Fibroblast of pulmonary artery (primary cell): ENCODE results near the gene NISCH.
A peak's percentile ranks its signal among the peaks of the same experiment; 100 is the strongest.

Experiments
- DNase-seq: peaks from one replicate; pipeline ENCODE4 v3.0.0-alpha.2; 2010; ENCODE audit warnings: low read depth
- H3K4me3 ChIP-seq: replicated peaks from 2 replicates; pipeline ENCODE4 v1.5.1; 2011; ENCODE audit warnings: low read depth, mild to moderate bottlenecking, control low read depth, low read length, moderate library complexity
- TF ChIP-seq, protein P1 (sequence below): IDR thresholded peaks from 2 replicates; pipeline ENCODE4 v1.5.1; 2011; ENCODE audit warnings: mild to moderate bottlenecking, control low read depth, low read length, inconsistent platforms; ENCODE audit errors: missing control alignments

The NISCH gene

DNA sequence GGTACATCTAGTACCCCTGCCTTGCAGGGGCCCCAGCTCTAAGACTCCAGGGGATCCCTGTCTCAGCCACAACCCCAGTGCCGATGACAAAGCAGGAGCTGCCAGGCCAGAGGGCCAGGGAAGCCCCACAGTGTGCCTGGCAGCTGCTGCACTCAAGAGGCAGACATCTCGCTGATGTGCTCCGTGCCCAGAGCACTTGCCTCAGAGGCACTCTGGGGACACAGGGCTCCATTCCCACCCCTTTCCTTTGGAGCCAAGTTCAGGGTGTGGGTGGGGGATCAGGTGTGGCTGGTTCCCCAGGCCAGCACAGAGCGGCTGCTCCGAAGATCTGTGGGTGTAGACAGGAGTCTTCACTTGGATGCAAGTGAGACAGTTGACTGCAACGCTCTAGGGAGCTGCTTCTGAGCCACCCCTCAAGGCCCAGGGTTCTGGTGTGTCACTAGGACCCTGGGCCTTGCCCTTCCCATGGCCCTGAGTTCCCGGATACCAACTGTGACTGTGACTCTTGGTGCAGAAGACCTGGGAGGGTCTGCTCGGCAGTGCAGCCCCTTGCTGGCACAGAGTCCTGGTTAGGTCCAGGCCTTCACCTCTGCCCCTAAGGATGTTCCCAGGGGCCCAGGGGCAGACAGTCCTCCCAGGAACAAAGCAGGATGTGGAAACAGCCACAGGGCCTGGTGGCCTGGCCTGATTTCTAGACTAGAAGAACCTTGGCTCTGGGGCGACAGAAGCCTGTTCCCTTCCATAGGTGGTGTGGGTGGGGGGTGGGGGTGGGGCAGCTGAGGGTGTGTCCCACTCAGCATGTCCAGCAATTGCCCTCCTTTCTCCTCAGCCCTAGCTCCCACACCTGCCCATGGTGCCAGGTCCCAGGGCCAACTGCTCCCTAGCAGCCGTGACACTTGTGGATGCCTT is 75.8 kb downstream of the NISCH start:
- no peak for DNase-seq
- TF ChIP-seq, protein P1, sequence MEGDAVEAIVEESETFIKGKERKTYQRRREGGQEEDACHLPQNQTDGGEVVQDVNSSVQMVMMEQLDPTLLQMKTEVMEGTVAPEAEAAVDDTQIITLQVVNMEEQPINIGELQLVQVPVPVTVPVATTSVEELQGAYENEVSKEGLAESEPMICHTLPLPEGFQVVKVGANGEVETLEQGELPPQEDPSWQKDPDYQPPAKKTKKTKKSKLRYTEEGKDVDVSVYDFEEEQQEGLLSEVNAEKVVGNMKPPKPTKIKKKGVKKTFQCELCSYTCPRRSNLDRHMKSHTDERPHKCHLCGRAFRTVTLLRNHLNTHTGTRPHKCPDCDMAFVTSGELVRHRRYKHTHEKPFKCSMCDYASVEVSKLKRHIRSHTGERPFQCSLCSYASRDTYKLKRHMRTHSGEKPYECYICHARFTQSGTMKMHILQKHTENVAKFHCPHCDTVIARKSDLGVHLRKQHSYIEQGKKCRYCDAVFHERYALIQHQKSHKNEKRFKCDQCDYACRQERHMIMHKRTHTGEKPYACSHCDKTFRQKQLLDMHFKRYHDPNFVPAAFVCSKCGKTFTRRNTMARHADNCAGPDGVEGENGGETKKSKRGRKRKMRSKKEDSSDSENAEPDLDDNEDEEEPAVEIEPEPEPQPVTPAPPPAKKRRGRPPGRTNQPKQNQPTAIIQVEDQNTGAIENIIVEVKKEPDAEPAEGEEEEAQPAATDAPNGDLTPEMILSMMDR: no peak
- H3K4me3 ChIP-seq: no peak overlapping the region

DNA sequence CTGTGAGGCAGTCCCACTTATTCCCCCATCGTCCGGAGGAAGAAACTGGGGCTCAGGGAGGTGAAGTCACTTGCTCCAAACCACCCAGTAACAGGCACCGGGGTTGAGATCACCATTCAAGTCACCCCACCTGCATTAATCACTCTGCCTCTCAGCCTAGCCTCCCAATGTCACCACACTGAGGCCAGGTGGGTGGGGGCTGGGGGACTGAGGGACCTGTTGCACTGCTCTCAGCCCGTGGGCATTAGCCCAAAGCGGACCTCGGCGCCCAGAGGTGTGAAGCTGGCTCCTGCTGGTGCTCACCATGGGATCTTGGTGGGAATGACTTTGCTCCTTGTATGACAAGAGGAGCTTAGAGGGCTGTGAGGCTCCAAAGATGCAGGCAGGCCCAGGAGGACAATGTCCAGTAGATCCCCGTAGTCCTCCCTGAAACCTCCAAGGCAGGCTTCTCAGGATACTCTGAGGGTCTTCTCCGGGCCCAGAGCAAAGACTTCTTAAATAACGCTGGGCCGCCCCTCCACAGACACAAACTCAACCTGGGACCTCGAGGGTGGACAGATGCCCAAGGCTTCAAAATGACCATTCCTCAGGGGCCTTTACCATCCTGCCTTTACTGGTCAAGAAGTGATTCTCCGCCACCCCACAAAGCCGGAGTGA is 76.6 kb downstream of the NISCH start:
- peak overlapping the region; percentile 73 for H3K4me3 ChIP-seq
- TF ChIP-seq, protein P1: no peak
- DNase-seq: no peak

DNA sequence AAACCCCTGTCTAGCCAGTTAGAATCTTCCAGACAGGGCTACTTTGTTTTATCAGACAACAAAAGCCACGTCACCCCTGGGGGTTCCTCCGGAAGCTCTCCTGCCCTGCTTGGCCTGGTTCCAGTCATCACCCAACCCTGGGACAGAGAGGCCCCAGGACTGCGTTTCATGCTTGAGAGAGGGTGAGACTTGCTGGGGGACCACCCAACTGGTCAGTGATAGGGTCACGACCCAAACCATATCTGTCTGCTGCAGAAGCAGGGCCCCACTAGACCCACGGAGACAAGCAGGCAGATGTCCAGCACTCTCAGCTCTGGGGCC is 77.1 kb downstream of the NISCH start:
- peak overlapping the region; percentile 73 for H3K4me3 ChIP-seq
- DNase-seq: peak; percentile 76
- TF ChIP-seq, protein P1: no peak

DNA sequence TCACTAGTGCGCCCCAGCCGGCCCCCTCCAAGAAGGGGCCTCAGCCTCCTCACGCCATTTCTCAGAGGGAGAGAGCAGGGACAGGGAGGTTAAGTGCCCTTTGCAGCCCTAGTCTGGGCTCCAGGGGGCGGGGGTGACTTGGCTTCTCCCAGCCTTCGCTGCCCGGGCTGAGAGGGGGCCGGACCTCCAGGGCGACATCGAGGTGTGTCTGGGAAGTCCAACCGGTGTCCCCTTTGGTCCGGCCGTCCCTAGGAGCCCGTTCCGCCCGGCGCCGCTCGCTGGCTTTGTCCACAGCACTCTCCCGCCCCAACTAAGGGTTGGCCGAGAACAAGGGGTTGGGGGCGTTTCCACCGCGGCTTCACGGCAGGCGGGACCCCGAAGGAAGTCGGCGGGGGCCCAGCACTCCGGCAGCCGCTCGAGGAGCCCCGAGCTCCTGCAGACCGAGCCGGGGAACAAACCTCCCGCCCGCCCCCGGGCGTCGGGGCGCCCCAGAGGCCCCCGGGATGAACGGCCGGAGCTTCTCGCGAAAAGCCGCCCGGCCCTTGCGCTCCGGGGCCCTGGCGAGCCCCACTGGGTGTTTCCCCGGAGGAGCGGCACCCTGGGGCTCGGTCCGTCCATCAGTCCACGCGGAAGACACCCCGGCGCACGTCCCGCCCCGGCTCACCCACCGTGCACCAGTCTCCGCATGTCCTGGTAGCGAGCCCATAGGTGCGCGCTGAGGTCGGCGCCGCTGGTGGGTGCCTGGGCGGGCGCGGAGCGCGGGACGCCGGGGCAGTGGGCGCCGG is 77.6 kb downstream of the NISCH start:
- DNase-seq: peak; percentile 12
- TF ChIP-seq, protein P1: no peak
- peak overlapping the region; percentile 73 for H3K4me3 ChIP-seq

DNA sequence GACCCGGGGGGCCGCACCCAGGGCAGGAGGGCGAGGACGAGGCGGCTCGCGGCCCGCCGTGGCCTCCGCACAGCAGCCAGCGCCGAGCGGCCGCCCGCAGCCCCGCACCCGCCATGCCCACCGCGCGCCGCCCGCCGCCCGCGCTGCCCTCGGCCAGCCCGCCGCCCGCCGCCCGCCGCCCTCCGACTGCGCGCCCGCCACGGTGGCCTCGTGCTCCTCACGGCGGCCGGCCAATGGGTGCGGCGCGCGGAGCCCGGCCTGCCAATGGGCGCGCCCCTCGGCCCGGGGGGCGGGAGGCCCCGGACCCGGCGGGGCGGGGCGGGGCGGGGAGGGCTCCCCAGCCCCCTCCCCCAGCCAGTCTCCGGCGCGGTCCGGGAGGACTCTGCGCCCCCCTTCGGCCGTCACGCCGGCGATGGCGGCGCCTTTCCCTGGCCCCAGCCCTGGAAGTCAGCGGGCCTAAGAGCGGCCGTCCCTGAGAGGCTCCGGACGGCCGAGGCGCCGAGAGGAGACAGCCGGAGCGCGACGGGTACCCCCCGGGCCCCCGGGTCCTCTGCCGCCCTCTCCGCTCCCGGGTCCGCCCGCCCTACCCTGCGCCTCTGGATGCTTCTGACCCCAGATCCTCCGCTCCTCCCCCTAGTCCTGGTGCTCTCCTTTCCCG is 78.3 kb downstream of the NISCH start, which contains the start of gene NT5DC2:
Gene NT5DC2, minus strand, starts transcription at position 235 of the 658 bp plus-strand sequence. Its CDS starts 120 bp downstream, at position 115.
- H3K4me3 ChIP-seq: peak within 1 kb of the TSS; percentile 73
- TF ChIP-seq, protein P1: no peak
- DNase-seq: peak; percentile 63

DNA sequence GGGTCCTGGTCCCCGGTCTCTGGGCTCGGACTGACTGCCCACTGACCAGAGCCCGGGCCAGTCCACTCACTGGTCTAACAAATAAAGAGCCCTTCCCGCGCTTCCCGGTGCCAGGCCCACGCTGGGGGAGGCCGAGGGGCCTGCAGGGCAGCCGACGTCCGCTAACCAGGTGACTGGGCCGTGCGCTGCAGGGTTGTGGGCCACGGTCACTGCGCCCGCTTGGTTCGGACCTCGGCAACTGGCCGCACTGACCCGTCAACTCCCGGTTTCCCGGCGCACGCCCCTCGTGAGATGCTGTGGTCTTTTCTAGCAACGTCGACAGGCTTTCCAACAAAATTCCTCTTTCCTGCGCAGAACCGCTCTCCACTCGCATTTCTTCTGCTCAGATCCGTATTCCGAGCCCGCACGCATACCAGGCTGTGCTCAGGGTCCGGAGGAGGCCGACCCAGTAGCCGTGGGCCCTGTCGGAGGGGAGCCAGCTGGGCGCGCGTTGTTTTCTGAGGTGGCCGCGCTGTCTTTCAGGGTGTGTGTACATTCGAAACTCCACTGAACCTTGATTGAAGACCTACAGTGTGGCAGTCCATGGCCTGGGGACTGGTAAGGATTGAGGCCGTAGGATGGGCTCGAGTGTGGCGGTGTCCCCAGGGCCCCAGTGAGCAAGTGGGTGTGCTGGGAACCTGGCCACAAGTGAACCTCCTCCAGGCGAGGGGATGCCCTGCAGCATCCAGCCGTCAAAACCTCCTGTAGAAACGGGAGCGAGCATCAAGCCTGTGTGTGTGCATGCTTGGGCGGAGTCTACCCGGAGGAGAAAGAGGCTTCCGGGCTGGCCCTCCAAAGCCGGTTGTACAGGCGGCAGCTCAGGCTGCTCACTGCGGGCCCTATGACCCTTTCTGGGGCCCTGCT is 79.1 kb downstream of the NISCH start:
- H3K4me3 ChIP-seq: peak overlapping the region; percentile 63
- DNase-seq: peak; percentile 31

More for the DNA sequence above, 79.1 kb downstream of the NISCH start:
- TF ChIP-seq, protein P1: no peak
